ENCODE measurements around the gene ANKS6.

DNA sequence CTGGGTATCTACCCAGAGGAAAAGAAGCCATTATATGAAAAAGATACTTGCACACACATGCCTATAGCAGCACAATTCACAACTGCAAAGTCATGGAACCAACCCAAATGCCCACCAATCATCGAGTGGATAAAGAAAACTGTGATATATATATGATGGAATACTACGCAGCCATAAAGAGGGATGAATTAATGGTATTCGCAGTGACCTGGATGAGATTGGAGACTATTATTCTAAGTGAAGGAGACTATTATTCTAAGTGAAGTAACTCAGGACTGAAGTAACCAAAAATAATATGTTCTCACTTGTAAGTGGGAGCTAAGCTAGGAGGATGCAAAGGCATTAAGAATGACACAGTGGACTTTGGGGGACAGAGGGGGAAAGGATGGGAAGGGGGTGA, 57.6 kb downstream of the ANKS6 start:
- TF ChIP-seq, protein P1, sequence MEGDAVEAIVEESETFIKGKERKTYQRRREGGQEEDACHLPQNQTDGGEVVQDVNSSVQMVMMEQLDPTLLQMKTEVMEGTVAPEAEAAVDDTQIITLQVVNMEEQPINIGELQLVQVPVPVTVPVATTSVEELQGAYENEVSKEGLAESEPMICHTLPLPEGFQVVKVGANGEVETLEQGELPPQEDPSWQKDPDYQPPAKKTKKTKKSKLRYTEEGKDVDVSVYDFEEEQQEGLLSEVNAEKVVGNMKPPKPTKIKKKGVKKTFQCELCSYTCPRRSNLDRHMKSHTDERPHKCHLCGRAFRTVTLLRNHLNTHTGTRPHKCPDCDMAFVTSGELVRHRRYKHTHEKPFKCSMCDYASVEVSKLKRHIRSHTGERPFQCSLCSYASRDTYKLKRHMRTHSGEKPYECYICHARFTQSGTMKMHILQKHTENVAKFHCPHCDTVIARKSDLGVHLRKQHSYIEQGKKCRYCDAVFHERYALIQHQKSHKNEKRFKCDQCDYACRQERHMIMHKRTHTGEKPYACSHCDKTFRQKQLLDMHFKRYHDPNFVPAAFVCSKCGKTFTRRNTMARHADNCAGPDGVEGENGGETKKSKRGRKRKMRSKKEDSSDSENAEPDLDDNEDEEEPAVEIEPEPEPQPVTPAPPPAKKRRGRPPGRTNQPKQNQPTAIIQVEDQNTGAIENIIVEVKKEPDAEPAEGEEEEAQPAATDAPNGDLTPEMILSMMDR (IDR thresholded peaks at IDR 0.05) = no peak
- TF ChIP-seq POLR2A (IDR thresholded peaks at IDR 0.05) = no peak
